GM19328 (cell line): Measurements from ENCODE around the gene NAA38.
A peak's percentile ranks its signal among the peaks of the same experiment; 100 is the strongest.

Source experiments
- ATAC-seq: cut with Tn5 transposase; IDR thresholded peaks from one replicate; pipeline ENCODE4 v1.9.1; 2021; ENCODE audit warnings: mild to moderate bottlenecking, moderate library complexity; ENCODE audit not compliant: unreplicated experiment

NAA38 gene

DNA sequence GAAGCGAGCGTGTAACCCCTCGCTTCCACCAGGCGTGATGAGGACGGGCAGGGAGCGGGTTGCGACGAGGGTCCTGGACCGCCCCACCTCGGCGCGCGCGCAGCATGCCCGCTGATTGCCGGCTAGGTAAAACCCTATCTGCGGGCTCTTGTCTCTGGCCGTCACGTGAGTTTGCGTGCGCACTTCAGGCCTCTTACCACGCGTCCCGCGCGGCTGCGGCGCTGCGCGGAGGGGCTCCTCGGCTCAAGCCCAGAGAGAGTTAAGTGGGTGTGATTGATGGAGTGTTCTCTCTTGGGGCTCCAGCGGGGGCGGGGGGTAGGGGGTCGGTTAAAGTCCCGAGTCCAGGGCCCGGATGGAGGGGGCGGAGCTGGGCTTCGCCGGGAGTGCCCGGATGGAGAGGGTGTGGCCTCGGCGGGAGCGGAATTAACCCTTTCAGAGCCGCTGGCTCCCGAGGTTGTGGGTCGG lies 15.4 kb downstream of the NAA38 start:
- ATAC-seq = no peak

DNA sequence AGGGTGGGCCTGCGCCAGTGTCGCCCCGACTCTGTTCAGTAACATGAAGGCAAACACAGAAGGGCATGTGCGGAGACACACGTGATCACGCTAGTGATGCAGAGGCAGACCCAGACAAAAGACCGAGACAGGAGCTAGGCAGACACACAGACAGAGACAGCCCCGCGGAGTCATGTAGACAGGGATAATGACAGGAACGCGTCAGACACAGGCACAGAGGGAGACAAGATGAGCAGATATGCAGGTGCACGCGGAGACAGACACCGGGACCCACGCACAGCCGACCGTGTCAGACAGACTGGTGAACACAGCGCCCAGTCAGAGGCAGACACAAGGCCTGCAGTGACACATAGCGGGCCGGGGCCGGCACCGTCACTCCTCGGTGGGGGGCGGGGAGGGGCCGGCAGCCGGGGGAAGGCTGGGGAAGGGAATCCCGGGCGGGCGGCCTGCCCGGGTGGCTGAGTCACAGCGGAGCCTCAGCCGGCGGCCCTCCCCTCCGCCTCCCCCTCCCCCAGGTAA lies 15.9 kb downstream of the NAA38 start:
- no peak for ATAC-seq

DNA sequence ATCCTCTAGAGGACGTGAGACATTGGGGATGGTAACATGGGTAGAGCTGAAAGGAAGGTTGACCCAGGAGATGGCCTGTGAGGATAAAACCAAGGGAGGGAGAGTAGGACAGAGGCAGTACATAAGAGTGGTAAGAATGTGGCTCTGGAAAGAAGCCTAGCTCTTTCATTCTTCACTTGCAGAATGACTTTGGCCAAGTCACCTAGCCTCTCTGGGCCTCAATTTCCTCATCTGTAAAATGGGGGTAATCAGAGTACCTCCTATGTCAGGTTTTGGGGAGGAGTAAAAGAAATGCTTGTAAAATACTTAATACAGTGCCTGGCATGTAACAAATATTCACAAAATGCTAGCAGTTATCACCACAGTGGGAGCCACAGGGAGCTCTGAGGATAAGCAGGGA lies 16.5 kb downstream of the NAA38 start:
- ATAC-seq = no peak

DNA sequence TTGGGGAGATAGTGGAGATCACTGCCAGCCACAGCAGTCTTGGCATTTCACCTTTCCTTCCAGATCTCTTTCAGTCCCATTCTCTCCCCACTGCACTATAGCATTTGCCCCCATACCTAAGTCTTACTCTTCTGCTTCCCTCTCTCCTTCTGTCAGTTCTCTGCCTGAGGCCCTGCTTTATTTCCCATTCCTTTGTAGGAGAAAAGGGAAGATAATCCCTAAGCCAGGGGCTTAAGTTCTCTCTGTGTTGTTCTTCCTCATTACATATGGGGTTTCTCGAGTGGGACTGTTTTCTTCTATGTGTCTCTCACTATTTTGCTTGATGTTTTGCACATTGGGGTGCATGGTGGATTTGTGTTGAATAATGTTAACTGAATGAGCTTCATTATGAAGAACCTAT lies 16.9 kb downstream of the NAA38 start:
- ATAC-seq = no peak

DNA sequence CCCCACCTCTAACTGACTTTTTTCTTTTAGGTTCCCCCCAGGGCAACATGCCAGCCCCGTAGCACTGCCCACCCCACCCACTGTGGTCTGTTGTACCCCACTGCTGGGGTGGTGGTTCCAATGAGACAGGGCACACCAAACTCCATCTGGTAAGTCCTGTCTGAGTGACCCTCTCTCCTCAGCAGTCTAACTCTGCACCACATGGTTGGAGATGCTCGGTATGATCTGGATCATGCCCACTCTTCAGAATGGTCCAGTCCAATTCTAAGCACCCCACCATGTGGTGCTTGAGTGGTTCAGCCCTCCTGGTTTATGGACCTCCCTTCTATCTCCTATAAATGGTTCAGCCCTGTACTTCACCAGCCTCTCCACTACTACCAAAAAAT lies 17.5 kb downstream of the NAA38 start:
- no peak for ATAC-seq

DNA sequence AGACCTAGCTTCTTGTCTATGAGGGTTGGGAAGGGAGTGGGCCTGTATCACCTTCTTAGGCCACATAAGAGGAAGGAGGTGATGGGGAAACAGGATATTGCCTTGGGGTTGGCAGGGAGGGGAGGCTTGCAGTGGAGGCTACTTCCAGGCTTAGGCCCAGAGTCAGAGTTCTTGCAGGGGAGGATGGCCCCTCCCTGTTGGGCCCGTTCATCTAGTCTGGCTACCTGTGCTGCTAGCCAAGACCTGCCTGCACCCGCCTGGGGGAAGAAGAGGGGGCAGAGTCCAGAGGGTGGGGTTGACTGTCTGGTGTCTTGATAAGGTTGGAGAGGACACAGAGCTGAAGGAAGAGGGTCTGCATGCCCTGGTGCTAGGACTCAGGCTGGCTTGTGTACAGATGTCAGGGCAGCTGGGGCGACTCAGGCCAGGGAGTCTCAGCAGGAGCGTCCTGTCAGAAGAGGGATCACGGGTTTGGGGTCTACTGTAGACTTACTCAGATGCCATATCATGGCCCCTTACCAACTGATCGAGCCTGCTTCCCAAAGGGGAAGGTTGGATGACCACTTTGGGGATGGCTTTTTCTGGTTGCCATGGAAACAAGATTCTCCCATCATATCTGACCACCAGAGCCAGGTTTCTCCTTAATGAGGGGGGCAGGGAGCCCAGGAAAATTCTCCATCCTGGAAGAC lies 18.0 kb downstream of the NAA38 start:
- no peak for ATAC-seq

DNA sequence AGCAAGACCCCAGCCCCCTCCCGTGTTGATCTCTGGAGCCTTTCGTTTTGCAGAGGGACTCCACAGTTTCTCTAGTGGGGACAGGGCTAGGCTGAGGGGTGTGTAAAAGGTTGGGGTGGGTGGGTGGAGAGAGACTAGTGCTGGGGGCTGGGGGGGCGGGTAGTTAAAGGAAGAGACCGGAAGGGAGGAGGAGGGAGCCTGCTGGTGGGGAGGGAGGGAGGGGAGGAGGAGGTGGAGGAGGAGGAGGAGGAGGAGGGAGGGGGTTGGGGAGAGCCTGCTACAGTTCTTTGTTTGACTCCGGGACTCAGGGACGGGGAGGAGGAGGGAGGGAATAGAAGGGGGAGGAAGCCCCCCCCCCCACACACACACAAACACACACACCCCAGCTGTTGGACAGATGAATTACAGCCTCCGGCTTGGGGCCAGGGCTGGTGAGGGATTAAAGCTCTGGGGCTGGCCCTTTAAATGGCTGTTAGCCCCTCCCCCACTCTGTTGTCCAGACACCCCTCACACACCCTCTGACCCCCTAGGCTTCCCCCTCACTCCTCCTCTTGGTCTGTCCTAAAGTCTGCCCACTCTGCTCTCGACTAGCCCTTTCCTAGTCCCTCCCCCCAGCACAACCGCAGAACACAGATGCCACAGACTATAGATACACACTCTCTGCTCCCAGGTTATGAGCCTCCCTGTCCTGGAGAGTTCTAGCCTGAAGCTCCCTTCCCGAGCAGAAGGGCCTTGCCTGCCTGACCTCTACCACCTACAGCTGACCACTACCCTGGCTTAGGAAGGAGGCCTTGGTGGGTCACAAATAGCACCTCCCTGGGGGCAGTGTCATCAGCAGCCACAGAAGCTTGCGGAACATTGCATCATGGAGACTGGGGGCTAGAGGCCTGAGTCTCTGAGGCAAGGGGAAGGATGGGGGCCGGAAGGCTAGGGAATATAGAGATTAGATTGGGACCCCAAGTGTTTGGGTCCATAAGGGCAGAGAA lies 19.0 kb downstream of the NAA38 start:
- no peak for ATAC-seq

DNA sequence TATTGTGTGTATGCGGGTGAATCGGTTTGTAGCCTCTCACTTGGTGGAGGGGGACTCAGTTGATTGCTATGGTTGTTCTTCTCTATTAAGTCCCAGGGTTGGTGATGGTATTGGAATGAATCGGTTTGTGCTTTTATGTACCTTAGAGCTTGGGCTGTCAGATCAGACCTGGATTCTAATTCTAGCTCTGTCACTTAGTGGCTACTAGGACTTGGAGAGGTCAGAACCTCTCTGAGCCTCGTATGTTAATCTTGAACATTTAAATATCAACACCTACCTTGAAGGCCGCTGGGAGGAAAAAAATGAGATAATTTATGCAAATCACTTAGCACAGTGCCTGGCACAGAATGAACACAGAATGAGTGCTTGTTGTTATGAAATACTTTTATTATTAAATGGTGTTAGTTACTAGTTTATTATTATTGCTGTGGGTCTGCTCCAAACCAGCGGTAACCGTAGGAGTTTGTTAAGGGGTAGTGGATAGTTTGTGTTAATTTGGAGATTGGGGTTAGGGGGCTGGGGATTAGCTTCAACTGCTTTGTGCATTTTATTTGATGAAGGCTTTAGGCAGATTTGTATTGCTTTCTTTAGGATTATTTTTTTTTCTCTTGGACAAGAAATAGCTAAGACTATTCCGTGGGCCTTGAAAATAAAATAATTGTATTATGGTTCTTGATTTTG lies 19.8 kb downstream of the NAA38 start:
- no peak for ATAC-seq

DNA sequence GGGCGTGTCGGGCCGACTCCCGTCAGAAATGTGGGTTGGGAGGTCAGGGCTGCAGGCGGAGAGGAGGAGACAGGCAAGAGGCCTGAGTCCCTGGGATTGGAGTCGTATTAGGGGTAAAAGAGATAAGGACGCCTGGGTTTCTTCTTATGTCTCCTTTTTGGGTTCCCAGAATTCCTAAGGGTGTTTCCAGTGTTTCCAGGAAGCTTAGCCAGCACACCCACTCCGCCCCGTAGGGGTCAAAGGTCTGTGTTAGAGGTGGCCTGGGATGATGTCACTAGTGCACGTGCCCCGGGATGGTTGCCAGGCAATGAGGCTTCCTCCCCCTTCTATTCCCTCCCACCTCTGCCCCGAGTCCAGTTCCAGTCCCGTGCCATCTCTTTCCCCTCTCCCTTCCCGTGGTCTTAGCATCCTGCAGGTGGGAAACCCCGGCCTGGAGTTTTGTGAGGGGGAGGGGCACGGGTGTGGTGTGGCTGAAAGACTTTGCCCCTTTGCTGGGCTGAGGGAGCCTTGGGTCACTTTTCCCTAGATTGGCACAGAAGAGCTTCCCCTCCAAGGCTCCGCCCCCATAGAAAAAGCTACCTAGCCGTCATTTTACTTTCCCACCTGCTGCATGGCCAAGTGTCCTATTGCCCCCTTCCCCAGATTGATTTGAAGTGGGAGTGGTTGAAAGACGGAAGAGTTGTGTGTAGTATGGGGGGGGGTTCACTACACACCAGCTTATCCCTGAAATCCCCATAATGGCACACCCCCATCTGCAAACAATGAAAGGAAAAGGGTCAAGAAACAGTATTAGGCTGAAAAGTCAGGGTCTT lies 20.6 kb downstream of the NAA38 start:
- no peak for ATAC-seq

DNA sequence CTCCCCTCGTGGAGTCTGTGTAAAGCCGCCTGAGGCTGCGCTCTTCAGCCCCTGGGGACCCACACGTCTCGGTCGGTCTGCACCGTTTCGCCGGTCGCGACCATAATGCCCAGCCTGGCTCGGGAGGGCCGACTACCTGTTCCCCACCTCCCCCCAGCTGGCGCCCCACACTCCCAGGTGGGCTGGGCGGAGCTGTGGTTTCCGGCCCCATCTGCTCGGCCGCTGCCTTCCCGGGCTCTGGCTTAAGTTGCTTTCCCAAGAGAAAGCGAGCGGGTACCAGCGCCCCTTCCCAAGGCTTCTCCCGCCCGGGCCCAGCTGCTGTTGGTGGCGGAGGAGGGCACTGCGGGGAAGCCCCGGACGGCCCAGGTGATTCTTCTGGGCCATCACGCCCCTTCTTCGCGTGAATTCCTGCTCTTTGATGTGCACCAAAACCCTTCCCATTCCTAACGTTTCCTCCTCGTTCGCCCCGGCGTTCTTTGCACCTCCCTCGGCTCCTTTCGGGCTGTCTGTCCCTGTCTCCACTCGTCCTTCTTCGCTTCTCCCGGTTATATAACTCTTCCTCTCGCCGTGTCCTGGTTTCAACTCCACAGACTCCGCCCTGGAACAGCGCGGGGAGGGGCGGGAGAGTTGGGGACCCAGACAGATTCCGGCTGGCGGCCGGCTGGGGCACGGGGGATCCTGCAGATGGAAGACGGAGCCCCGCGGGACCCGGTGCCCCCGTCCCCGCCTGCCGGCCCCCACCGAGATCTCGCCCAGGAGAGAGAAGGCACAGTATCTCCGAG lies 21.4 kb downstream of the NAA38 start:
- ATAC-seq = peak; percentile 18

DNA sequence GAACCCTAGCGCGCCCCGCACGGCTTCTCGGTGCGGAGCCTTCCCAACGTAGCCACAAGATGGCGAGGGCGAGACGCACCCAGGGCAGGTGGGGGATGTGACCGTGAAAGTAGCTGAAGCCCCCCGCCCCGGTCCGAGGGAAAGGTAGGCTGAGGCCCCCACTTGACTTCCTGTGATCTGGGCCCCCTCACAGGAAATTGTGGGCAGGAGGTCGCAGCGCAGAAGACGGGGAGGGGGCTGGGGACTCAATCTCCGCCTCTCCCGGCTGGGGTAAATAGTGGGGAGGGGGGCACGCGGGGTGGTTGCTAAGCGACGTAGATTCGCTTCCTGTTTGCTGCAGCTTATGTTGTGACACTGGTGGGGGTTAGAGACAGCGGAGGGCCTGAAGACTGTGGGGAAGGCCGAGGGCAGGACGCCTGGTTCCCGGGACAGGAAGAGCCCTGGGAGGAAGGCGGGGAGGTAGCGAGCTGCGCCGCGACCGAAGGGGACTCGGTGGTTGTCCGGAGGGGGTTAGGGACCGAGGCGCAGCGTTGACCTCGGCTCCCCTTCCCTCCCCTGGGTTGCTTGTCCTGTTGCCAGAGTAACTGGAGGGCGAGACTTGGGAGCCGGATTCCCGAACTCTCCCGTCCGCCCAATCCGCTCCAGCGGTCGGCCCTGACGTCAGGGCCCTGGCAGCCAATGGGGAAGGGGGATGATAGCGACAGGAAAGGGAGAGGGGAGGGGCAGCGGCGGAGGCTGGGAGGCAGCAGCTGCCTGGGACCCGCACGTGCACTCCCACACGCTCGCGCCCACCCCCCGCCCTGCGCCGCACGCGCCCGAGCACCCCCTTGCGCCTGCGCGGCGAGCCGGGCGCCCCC lies 22.2 kb downstream of the NAA38 start:
- ATAC-seq = peak; percentile 54

DNA sequence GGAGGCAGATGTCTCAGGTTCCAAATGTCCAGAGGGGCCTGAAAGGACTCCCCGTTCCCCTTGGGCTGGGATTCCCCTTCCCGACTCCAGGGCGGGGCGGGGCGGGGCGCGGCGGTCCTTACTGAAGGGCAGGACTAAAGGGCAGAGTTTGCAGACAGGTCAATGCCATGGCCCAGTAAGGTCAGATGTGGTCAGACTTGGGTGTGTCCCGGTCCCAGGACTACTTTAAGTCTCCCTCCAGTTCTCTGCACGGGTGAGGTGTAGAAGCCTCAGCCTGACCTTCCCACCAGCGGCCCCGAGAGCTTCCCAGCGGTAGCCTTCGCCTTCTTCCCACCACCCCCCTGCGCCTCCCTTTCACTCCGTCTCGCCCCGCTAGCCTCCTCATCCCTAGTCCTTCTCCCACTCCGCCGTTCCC lies 22.8 kb downstream of the NAA38 start:
- no peak for ATAC-seq

DNA sequence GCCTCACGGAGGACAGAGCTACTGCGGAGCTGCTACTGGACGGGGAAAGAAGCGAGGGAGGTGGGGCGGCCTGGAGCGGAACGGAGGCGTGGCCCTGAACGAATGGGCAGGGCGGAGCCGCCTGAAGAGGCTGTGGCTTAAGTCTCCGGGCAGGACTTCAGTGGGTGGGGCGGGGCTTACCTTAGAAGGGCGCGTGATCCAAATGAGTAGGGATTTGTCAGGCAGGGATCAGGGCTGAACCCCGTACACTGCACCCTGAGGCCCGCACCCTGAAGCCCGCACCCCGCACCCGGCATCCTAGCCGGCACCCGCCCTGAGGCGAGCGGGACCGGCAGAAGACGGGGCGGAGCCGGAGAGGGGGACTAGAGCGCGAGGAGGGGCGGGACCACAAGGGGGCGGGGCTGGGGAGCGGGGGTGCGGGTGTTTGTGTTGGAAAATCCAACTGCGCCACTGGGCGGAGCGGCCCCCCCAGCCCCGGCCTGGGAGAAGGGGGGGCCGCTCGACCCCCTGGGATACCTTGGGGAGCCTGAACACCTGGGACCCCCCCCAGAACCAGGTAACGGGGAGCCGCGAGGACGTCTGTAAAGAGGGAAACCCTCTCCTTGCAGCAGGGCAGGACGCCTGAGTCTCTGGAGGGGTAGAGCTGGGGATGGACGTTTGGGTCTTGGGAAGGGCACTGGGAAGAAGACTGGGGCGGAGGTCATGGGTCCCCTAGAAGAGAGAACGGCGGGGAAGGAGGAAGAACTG lies 23.4 kb downstream of the NAA38 start, which contains the start of gene KDM6B:
Gene KDM6B, plus strand, starts transcription at position 423 of the 747 bp plus-strand sequence. CDS start 11,338 bp downstream, outside the sequence.
- ATAC-seq = peak; percentile 39

DNA sequence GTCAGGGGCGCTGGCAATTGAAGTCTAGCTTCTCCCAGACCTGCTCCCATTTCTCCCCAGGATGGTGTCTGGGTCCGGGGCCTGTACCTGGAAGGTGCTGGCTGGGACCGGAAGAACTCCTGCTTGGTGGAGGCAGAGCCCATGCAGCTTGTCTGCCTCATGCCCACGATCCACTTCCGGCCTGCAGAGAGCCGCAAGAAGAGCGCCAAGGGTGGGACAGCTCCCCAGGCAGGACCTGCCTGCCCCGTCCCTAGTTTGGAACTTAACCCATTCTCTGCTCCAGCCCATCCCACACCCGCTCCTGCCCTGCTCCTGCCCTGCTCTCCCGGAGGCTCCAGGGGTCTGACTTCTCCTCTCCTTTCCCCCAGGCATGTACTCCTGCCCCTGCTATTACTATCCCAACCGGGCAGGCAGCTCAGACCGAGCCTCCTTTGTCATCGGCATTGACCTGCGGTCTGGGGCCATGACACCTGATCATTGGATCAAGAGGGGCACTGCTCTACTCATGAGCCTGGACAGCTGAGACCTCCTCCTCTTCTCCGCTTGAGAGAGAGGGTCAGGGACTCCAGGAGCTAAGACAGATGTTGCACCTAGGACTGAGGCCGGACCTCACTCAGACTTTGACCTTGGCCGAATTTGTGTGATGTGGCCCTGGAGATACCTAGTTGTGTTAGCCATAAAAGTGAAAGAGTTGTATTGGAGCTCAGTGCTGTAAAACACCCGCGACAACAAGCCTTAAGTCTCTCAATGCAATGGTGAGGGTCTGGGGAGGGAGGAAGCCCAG lies 24.2 kb downstream of the NAA38 start:
- ATAC-seq = no peak

DNA sequence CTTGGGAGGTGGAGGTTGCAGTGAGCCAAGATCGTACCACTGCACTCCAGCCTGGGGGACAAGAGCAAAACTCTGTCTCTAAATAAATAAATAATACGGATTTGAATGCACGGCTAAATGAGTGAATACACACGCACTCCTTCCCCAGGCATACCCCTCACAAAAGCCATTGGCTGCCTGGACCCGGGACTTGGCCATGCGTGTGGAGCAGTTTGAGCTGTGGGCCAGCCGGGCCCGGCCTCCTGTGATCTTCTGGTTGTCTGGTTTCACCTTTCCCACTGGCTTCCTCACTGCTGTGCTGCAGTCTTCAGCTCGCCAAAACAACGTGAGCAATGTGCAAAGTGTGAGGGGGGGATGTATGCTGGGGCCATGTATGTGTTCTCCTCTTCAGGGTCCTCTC lies 24.9 kb downstream of the NAA38 start:
- ATAC-seq = no peak

DNA sequence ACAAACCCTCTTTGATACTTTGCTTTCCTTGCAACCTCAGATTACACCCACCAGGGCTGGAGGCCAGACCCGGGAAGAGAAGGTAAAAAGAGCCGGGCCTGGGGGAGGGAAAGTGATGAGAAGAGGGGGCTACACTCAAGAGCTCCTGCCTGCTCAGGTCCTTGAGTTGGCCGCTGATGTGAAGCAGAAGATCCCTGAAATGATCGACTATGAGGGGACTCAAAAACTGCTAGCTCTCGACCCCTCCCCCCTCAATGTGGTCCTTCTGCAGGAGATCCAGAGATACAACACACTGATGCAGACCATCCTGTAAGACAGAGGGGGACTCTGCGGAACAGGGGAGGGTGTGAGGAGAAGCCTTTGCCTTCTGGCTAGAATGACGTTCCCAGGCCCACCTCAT lies 26.1 kb downstream of the NAA38 start:
- ATAC-seq = no peak

DNA sequence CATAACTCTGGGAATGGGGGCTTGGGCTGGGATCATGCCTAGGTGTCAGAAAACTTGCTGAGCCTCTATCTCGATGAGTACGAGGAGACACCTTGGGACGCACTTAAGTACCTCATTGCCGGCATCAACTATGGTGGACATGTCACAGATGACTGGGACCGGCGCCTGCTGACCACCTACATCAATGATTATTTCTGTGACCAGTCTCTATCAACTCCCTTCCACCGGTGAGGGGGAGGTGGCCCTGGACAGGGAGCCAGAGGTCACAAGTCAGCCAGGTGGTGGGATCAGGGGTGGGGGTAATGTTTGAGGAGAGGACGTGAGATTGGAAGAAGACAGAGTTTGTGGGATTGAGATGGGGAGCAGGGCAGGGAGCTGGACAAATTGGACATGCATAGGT lies 26.7 kb downstream of the NAA38 start:
- no peak for ATAC-seq
